RWPE2 (cell line): ENCODE data around the gene APOBEC3B.
"Not testable (repeated sequence)": the region's sequence is repeated elsewhere in the genome, so short reads cannot be mapped to it uniquely, and the experiment has no call there.

Experiments used
- ATAC-seq: fragments of 200-7000 bp; cut with Tn5 transposase; 3 replicates; pipeline ENCODE4 v1.9.1; 2021; ENCODE audit warnings: low read depth
- DNase-seq: peaks from one replicate; pipeline ENCODE4 v3.0.0-alpha.2; 2020; ENCODE audit warnings: low spot score
- H3K27ac ChIP-seq: fragments of 450-650 bp; 2 replicates; pipeline ENCODE4 v1.5.1; 2017; ENCODE audit warnings: mild to moderate bottlenecking; ENCODE audit not compliant: poor library complexity, severe bottlenecking
- H3K27me3 ChIP-seq: fragments of 250-450 bp; sonication (Bioruptor Pico); 2 replicates; pipeline ENCODE4 v1.5.1; 2021; ENCODE audit warnings: mild to moderate bottlenecking, moderate library complexity; ENCODE audit not compliant: insufficient read depth, poor library complexity, severe bottlenecking
- H3K36me3 ChIP-seq: fragments of 250-450 bp; sonication (Bioruptor Pico); 2 replicates; pipeline ENCODE4 v1.5.1; 2020; ENCODE audit warnings: low read depth, mild to moderate bottlenecking, moderate library complexity
- H3K4me1 ChIP-seq: fragments of 250-450 bp; sonication (Bioruptor Pico); 2 replicates; pipeline ENCODE4 v1.5.1; 2021; ENCODE audit warnings: mild to moderate bottlenecking, moderate library complexity; ENCODE audit not compliant: insufficient read depth, poor library complexity, severe bottlenecking
- H3K4me3 ChIP-seq: fragments of 250-450 bp; sonication (Bioruptor Pico); 2 replicates; pipeline ENCODE4 v1.5.1; 2021; ENCODE audit warnings: mild to moderate bottlenecking, moderate library complexity; ENCODE audit not compliant: severe bottlenecking
- H3K9me3 ChIP-seq: fragments of 250-450 bp; sonication (Bioruptor Pico); 2 replicates; pipeline ENCODE4 v1.5.1; 2021; ENCODE audit warnings: mild to moderate bottlenecking, moderate library complexity; ENCODE audit not compliant: severe bottlenecking
- CTCF ChIP-seq: fragments of 450-650 bp; IDR thresholded peaks from one replicate; pipeline ENCODE4 v1.5.1; 2017; ENCODE audit warnings: mild to moderate bottlenecking, moderate library complexity; ENCODE audit not compliant: poor library complexity, severe bottlenecking

APOBEC3B gene

GRCh38 chr22:38942702-38943101, 39.4 kb upstream of the APOBEC3B start:
- ATAC-seq (no peak), DNase-seq (no peak)
- no peaks in the 10 kb centered on the region for H3K4me1 ChIP-seq
- no peak overlapping the region for H3K27ac ChIP-seq
- no peak overlapping the region for H3K4me3 ChIP-seq
- no peaks in the 10 kb centered on the region for H3K9me3 ChIP-seq
- TF ChIP-seq CTCF, result no peak
- H3K36me3 ChIP-seq, result no peaks in the 10 kb centered on the region
- peaks cover 22% of the 10 kb centered on the region for H3K27me3 ChIP-seq

GRCh38 chr22:38943201-38943600, 38.9 kb upstream of the APOBEC3B start:
- DNase-seq (no peak), ATAC-seq (no peak)
- Histone ChIP-seq H3K9me3 (no peaks in the 10 kb centered on the region), H3K27ac (no peak overlapping the region), H3K4me1 (no peaks in the 10 kb centered on the region), H3K36me3 (no peaks in the 10 kb centered on the region), H3K27me3 (peaks cover 22% of the 10 kb centered on the region), H3K4me3 (no peak overlapping the region)
- TF ChIP-seq CTCF, result no peak

GRCh38 chr22:38943882-38944281, 38.3 kb upstream of the APOBEC3B start:
- no peak for ATAC-seq

GRCh38 chr22:38944653-38945052, 37.5 kb upstream of the APOBEC3B start:
- DNase-seq (no peak), ATAC-seq (no peak)
- Histone ChIP-seq H3K27ac (no peak overlapping the region), H3K27me3 (peaks cover 22% of the 10 kb centered on the region), H3K4me1 (no peaks in the 10 kb centered on the region), H3K9me3 (no peaks in the 10 kb centered on the region), H3K4me3 (no peak overlapping the region), H3K36me3 (no peaks in the 10 kb centered on the region)
- no peak for TF ChIP-seq CTCF

More at GRCh38 chr22:38943882-38944281, 38.3 kb upstream of the APOBEC3B start:
- Histone ChIP-seq H3K27ac (no peak overlapping the region), H3K4me3 (no peak overlapping the region), H3K27me3 (peaks cover 22% of the 10 kb centered on the region), H3K36me3 (no peaks in the 10 kb centered on the region), H3K4me1 (no peaks in the 10 kb centered on the region), H3K9me3 (no peaks in the 10 kb centered on the region)
- no peak for DNase-seq
- no peak for TF ChIP-seq CTCF

- not testable (repeated sequence) for H3K4me3 ChIP-seq, DNase-seq, H3K4me1 ChIP-seq, H3K36me3 ChIP-seq, H3K27ac ChIP-seq, ATAC-seq, H3K9me3 ChIP-seq
- H3K27me3 ChIP-seq, result peaks cover 22% of the 10 kb centered on the region
Measured at GRCh38 chr22:38945706-38946338, 36.3 kb upstream of the APOBEC3B start.
